GM12878 (cell line): ENCODE data around the gene DNAJC5G. TPM values are rescaled to one million over a fixed set of nuclear protein-coding genes. Genes with fewer than 3 reads are reported as not detected.
"Not testable (repeated sequence)": the region's sequence is repeated elsewhere in the genome, so short reads cannot be mapped to it uniquely, and the experiment has no call there.

ENCODE experiments used
- ATAC-seq: fragments of 200-7000 bp; cut with Tn5 transposase; 3 replicates; pipeline ENCODE4 v1.9.1; 2020; ENCODE audit warnings: mild to moderate bottlenecking, moderate library complexity
- BruUV-seq: library from RNA; stranded (reverse); fragments of 400-500 nt; replicated peaks from 2 replicates; lab custom pipeline; 2021; lab: Mats Ljungman, UMichigan
- CTCF ChIA-PET: fragments of 300-600 bp; sonication (Branson Sonifier 250); formaldehyde crosslinking; extraction: SDS; loops from one replicate; lab custom pipeline; 2021; ENCODE audit warnings: inconsistent platforms; lab: Yijun Ruan, JAX
- POLR2A ChIA-PET: fragments of 350-600 bp; formaldehyde crosslinking; extraction: SDS; loops from one replicate; lab custom pipeline; 2021; ENCODE audit warnings: inconsistent platforms; lab: Charles Lee
- RAD21 ChIA-PET: fragments of 300-600 bp; sonication (Branson Sonifier 250); formaldehyde crosslinking; loops from one replicate; lab custom pipeline; 2023; ENCODE audit warnings: antibody characterized with exemption; ENCODE audit not compliant: unreplicated experiment; lab: Charles Lee
- SMC1A ChIA-PET: fragments of 300-600 bp; sonication (Branson Sonifier 250); formaldehyde crosslinking; loops from one replicate; lab custom pipeline; 2023; ENCODE audit not compliant: unreplicated experiment, uncharacterized antibody; lab: Charles Lee
- DNase-seq: peaks from one replicate; pipeline ENCODE4 v3.0.0-alpha.2; 2011; ENCODE audit warnings: low read depth, low spot score
- FAIRE-seq: peaks from 3 replicates; lab custom pipeline; 2011; peaks lifted over from hg19 to GRCh38; lab: Jason Lieb, UNC
- H2AFZ ChIP-seq: 2 replicates; pipeline ENCODE4 v1.6.0; 2011; ENCODE audit warnings: low read depth, low read length, control low read depth; ENCODE audit not compliant: control insufficient read depth
- H3K27ac ChIP-seq: 2 replicates; pipeline ENCODE4 v1.5.1; 2011; ENCODE audit warnings: control low read depth; ENCODE audit not compliant: control insufficient read depth, insufficient read depth
- H3K27me3 ChIP-seq, 2 experiments: replicated peaks in 1 of 2; 2 replicates each; pipeline versions ENCODE4 v1.6.0 to v1.6.1; 2011; ENCODE audit warnings: low read length in 1 of 2; ENCODE audit not compliant: control insufficient read depth in 2 of 2, insufficient read depth in 2 of 2
- H3K36me3 ChIP-seq, 2 experiments: 2 replicates each; pipeline ENCODE4 v1.5.1; 2011; ENCODE audit warnings: low read length in 1 of 2; ENCODE audit not compliant: control insufficient read depth in 2 of 2, insufficient read depth in 2 of 2
- H3K4me1 ChIP-seq: 2 replicates; pipeline ENCODE4 v1.6.1; 2011; ENCODE audit warnings: mild to moderate bottlenecking, low read length, moderate library complexity, mixed read lengths; ENCODE audit not compliant: control insufficient read depth, insufficient read depth
- H3K4me2 ChIP-seq: 2 replicates; pipeline ENCODE4 v1.6.0; 2011; ENCODE audit warnings: control low read depth; ENCODE audit not compliant: control insufficient read depth, insufficient read depth
- H3K4me3 ChIP-seq: fragments of 200-600 bp; sonication (generic); 2 replicates; pipeline ENCODE4 v1.5.1; 2016
- H3K79me2 ChIP-seq: 2 replicates; pipeline ENCODE4 v1.6.0; 2011; ENCODE audit warnings: low read length; ENCODE audit not compliant: control insufficient read depth, insufficient read depth
- H3K9ac ChIP-seq: 2 replicates; pipeline ENCODE4 v1.8.0; 2011; ENCODE audit warnings: low read length, control low read depth, mixed read lengths; ENCODE audit not compliant: control insufficient read depth, insufficient read depth
- H3K9me3 ChIP-seq: replicated peaks from 3 replicates; pipeline ENCODE4 v1.5.1; 2011; ENCODE audit warnings: mild to moderate bottlenecking, low read length; ENCODE audit not compliant: control insufficient read depth, insufficient read depth
- H4K20me1 ChIP-seq: 2 replicates; pipeline ENCODE4 v1.6.0; 2011; ENCODE audit not compliant: control insufficient read depth, insufficient read depth
- PML ChIP-seq: IDR thresholded peaks from 2 replicates; pipeline ENCODE4 v1.6.1; 2012; ENCODE audit warnings: low read length, inconsistent platforms
- RUNX3 ChIP-seq: IDR thresholded peaks from 2 replicates; pipeline ENCODE4 v1.6.1; 2012; ENCODE audit warnings: low read length, inconsistent platforms
- TCF3 ChIP-seq: IDR thresholded peaks from 2 replicates; pipeline ENCODE4 v1.6.1; 2012; ENCODE audit warnings: low read depth, mild to moderate bottlenecking, low read length, borderline replicate concordance; ENCODE audit not compliant: insufficient read depth
- WGBS: methylation state at CpG from one replicate; pipeline ENCODE4 v1.1.6; 2016; ENCODE audit warnings: low lambda C conversion rate; ENCODE audit not compliant: insufficient replicate concordance, insufficient coverage; ENCODE audit errors: missing lambda C conversion rate; 5-methylcytosine and 5-hydroxymethylcytosine counted together
- in situ Hi-C: fragments of 300-500 bp; cut with MboI; formaldehyde crosslinking; loops from 9 replicates; pipeline ENCODE4 v1.14.3; 2018; ENCODE audit warnings: mixed read lengths
- intact Hi-C: fragments of 100-400 bp; cut with micrococcal nuclease; formaldehyde crosslinking; loops from one replicate; pipeline ENCODE4 v1.14.2; 2022; ENCODE audit not compliant: unreplicated experiment
- polyA plus RNA-seq, 11 experiments: library from polyadenylated mRNA; depleted of rRNA in 4 of 11; unstranded in 6 of 11; stranded (reverse) in 5 of 11; fragments of >200 nt; fragmentation: Nextera tagmentation in 4 of 11; fragmentation: Illumina TruSeq in 1 of 11; extraction: Ambion mirVana in 4 of 11; extraction: Trizol in 1 of 11; gene quantifications; 1 replicate in 1 of 11; 2 replicates in 10 of 11; pipeline versions ENCODE4 v1.2.1 to v1.2.3, GENCODE V29; 2011 to 2016; ENCODE audit warnings: inconsistent platforms in 2 of 11, missing spikeins in 2 of 11, low read depth in 1 of 11
- total RNA-seq, 4 experiments: library from RNA; depleted of rRNA in 3 of 4; stranded (reverse); fragments of >200 nt in 3 of 4; fragmentation: Illumina TruSeq in 1 of 4; extraction: Trizol in 1 of 4; gene quantifications; 2 replicates each; pipeline versions ENCODE4 v1.2.1 to v1.2.3, GENCODE V29; 2013 to 2021
- TF ChIP-seq, protein P1 (sequence below): fragments of 450-650 bp; IDR thresholded peaks from 2 replicates; pipeline ENCODE4 v1.6.1; 2014; ENCODE audit warnings: mild to moderate bottlenecking
- TF ChIP-seq, protein P2 (sequence below): fragments of 450-650 bp; IDR thresholded peaks from 2 replicates; pipeline ENCODE4 v1.6.1; 2016; ENCODE audit warnings: mild to moderate bottlenecking

DNAJC5G gene
- total and polyA plus RNA-seq, 10 of the 15 experiments (the other 5 are each of a cell fraction or from before 2014, with no cell fraction given) = not detected

DNA sequence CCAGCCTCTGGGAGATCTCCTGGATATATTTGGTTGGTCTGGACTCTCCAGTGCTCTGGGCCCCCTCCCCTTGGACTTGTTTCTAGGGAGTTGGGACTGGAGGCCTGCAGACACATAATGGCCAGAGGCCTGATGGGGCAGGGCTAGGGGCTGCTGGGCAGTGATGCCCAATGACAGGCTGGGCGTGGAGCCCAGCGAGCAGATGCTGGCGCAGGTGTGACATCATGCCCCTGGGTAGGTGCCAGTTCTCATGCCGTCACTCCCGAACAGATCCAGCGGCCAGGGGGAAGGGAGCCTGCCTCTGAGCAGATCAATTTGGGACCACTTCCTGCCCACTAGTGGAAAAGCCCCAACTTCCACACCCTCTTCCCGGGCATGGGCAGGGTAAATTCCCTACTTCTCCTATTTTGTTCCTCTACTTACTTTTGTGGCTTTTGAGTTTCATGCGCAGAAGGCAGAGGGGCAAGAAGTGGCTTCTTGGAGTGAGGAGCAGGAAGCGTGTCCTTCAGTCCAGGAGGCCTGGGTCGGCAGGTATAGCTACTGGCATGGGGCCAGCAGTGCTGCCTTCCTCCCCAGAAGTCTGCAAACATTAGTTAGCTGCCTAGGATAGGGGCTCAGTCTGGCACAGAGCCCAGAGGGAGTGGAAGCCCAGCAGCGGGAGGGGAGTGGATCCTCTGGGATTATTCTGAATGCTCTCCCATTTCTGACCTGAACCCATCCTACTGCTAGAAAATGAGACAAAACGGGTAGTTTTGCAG lies 41.6 kb downstream of the DNAJC5G start:
- intact Hi-C loops = no loop called here
- H4K20me1 ChIP-seq = no peaks in the 10 kb centered on the region
- no peak overlapping the region for H3K9ac ChIP-seq
- peaks cover 3% of the 10 kb centered on the region for H3K4me1 ChIP-seq
- BruUV-seq = no TSS peak
- H2AFZ ChIP-seq = no peak overlapping the region
- WGBS = 79% methylated on average over 12 of the region's 12 CpGs
- ATAC-seq = no peak
- TF ChIP-seq, protein P1, sequence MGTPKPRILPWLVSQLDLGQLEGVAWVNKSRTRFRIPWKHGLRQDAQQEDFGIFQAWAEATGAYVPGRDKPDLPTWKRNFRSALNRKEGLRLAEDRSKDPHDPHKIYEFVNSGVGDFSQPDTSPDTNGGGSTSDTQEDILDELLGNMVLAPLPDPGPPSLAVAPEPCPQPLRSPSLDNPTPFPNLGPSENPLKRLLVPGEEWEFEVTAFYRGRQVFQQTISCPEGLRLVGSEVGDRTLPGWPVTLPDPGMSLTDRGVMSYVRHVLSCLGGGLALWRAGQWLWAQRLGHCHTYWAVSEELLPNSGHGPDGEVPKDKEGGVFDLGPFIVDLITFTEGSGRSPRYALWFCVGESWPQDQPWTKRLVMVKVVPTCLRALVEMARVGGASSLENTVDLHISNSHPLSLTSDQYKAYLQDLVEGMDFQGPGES = no peak
- TF ChIP-seq TCF3 (no peak), PML (no peak), RUNX3 (no peak)
- TF ChIP-seq, protein P2, sequence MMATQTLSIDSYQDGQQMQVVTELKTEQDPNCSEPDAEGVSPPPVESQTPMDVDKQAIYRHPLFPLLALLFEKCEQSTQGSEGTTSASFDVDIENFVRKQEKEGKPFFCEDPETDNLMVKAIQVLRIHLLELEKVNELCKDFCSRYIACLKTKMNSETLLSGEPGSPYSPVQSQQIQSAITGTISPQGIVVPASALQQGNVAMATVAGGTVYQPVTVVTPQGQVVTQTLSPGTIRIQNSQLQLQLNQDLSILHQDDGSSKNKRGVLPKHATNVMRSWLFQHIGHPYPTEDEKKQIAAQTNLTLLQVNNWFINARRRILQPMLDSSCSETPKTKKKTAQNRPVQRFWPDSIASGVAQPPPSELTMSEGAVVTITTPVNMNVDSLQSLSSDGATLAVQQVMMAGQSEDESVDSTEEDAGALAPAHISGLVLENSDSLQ = no peak
- H3K27me3 ChIP-seq = no peaks in the 10 kb centered on the region
- ChIA-PET RAD21 (no interaction called here), CTCF (interaction anchor here (0.7 to 2.2 kb wide), 3 partner anchors 13 to 397 kb away, joined by 3 to 9 read pairs (median 6); no protein-coding TSS in a partner anchor), SMC1A (interaction anchor here (0.6 to 1.2 kb wide), 2 partner anchors 23 to 28 kb away, joined by 3 read pairs; no protein-coding TSS in a partner anchor), POLR2A (no interaction called here)
- H3K36me3 ChIP-seq = peaks cover 0 to 3% of the 10 kb centered on the region in 2 experiments; a peak in 2 of 4 replicates
- no peak overlapping the region for H3K4me2 ChIP-seq
- no peak overlapping the region for H3K4me3 ChIP-seq
- peaks cover 9% of the 10 kb centered on the region for H3K79me2 ChIP-seq
- no peak overlapping the region for H3K27ac ChIP-seq
- no peaks in the 10 kb centered on the region for H3K9me3 ChIP-seq
- in situ Hi-C loops = no loop called here
- no peak for DNase-seq
- no peak for FAIRE-seq

DNA sequence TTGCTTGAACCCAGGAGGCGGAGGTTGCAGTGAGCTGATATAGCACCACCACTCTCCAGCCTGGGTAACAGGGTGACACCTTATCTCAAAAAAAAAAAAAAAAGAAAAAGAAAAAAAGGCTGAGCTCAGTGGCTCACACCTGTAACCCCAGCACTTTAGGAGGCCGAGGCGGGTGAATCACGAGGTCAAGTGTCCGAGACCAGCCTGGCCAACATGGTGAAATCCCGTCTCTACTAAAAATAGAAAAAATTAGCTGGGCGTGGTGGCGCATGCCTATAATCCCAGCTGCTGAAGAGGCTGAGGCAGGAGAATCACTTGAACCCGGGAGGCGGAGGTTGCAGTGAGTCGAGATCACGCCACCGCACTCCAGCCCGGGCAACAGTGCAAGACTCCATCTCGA lies 44.6 kb downstream of the DNAJC5G start:
- FAIRE-seq, RAD21 ChIA-PET, H3K9ac ChIP-seq, SMC1A ChIA-PET, H3K4me2 ChIP-seq, H2AFZ ChIP-seq, BruUV-seq, ATAC-seq, DNase-seq, H3K27ac ChIP-seq, H4K20me1 ChIP-seq, H3K4me3 ChIP-seq, H3K4me1 ChIP-seq, H3K36me3 ChIP-seq, H3K9me3 ChIP-seq, H3K27me3 ChIP-seq, intact Hi-C loops, in situ Hi-C loops: not testable (repeated sequence)
- ChIA-PET POLR2A (interaction anchor here (0.6 to 0.7 kb wide), 2 partner anchors 49 to 232 kb away, joined by 4 to 5 read pairs; no protein-coding TSS in a partner anchor), CTCF (interaction anchor here (1.0 to 5.7 kb wide), 2 partner anchors 17 to 364 kb away, joined by 3 to 49 read pairs; no protein-coding TSS in a partner anchor)
- 99% methylated on average over 14 of the region's 15 CpGs for WGBS
- peaks cover 27% of the 10 kb centered on the region for H3K79me2 ChIP-seq
